Right renal cortex interstitium (tissue), 3 donors: ENCODE measurements around the gene SPTB. TPM values are rescaled to one million over a fixed set of nuclear protein-coding genes. Genes with fewer than 3 reads are reported as not detected.

Source experiments
- DNase-seq, 3 donors: peaks; one replicate each; pipeline ENCODE4 v3.0.0-alpha.2; 2013; ENCODE audit warnings: low read depth in 3 of 3, low spot score in 2 of 3
- polyA plus RNA-seq, 3 donors: library from polyadenylated mRNA; unstranded; fragments of 120-200 nt; gene quantifications; one replicate each; pipeline ENCODE4 v1.2.1, GENCODE V29; 2013; ENCODE audit not compliant: insufficient read length in 3 of 3

SPTB gene
- polyA plus RNA-seq, 3 donors: 11.0 to 13.2 (median 12.6) TPM

DNA sequence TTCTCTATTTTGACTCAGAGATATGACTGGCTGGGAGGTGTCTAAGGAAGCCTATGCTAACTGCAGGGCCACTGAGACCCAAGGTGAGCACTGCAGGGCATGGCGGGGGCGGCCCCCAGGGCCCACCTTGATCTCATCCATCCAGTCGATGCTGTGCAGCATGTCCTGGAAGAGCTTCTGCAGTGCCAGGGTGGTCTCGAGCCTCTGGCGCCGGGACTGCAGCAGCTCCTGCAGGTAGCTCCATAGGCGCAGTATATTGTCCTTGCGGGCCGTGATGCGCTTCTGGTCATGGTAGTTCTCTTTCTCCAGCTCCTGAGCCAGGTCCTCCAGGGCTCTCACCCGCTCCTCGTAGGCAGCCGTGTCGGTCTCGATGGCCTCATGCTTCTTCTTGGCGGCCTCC, 84.5 kb downstream of the SPTB start:
- DNase-seq: no peak

DNA sequence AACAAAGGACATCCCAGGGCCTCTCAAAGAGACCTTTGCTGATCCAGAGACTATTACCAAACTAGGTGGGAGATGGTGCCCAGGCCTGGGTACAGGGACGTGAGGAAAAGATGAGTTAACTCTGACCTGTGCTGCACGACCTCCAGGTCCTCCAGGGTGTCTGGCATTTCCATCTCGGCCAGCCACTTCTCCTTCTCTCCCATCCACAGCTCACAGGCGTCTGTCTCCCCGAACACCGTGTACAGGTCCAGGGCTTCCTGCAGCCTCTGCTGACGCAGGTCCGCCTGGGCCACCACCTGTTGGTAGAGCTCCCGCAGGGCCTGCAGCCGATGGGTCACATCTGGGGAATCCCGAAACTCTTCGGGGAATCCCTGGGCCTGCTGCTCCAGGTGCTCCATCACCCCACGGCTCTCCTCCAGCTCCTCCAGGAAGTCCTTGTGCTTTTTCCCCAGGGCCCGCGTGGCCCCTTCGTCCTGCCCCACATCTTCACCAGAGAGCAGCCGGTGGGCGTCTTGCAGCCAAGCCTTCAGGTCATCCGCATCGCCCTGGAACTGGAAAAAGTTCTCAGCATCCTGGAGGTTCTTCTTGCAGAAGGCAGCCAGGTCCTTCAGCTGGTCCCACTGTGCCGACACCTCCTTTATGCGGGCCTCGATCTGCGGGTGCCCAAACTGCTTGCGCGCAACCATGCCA, 86.7 kb downstream of the SPTB start:
- DNase-seq: no peak

DNA sequence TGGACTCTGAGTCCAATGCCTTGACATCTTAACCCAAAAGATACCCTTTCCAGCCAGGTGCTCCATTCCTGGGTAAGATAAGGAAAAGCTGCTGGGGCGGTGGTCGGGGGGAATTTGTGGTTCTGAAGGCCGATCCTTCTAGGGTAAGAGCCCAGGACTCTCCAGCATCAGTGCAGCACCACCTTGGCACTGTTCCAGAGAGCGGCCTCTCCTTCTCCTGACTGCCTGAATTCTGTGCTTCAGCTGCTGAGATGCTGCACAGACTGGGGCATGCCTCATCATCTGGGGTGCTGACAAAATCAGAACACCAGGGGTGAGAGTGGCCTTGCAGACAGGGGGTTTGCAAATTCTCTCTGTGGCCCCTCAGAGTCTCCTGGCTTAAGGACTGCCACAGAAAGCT, 87.5 kb downstream of the SPTB start:
- DNase-seq: no peak

DNA sequence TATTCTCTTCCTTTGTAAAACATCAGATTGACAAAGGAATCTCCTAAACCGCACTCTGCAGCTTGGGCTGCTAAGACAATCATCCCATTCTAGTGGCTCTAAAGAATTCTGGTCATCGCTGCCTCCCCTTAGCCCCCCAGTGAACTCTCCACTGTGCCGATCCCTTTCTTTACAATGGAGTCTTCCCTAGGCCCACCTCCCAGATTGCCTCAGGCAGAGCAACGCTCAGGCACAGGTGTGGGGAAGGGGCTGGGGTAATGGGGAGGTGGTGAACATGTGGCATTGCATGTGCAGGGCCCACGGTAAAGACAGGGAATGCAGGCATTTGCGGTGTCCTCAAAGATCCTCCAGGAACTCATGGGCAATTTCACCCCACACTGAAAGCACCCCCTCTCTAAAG, 89.2 kb downstream of the SPTB start:
- no peak for DNase-seq

DNA sequence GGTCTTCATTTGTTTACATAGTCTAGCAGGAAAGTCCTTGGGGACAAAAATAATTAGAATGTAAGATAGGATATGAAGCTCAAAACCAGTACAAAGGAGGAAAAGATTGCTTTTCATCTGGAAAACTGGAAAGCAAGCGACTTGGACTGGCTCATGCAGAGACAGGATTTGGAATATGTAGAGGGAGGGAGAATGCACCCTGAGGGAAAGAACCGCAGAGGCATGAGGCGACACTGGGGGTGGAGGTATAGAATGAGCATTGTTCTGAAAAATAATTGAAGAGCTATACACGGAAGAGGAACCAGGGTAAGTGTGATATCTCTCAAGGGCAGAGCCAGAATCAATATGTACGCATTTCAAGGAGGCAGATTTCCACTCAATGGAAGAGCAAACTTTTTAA, 90.0 kb downstream of the SPTB start:
- DNase-seq: no peak

DNA sequence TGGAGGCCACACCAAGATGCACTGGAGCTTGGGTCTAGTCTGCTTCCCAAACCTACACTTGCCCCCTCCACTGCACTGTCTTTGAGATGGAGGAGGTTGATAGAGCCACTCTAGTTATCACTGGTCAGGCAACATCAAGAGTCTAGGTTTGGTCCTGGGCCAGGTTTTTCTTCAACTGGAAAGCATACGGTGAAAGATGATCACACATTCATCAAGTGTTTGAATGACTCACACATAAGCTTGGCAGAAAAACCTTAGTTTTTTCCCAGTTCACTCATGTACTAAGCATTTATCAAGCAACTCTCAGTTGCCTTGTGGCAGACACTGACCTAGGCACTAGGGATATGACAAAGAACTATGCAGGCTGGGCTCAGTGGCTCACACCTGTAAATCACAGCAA, 91.0 kb downstream of the SPTB start:
- DNase-seq: no peak

DNA sequence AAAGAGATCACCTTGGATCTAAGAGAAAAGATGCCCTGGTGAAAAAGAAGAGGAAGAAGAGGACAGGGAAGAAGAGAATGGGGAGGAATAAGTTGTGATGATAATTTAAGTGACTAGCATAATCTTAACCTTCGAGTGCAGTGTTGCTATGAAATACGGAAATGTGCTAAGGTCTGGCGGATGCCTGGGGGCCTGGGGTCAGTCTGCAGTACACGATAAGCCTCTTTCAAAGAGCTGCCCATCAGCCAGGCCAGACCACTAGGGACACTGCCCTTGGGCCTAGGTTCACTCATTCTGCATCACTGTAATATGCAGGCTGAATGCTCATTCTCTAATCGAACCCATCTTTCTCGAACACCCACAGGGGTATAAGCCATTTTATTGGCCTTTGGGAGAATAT, 92.1 kb downstream of the SPTB start:
- DNase-seq: no peak

DNA sequence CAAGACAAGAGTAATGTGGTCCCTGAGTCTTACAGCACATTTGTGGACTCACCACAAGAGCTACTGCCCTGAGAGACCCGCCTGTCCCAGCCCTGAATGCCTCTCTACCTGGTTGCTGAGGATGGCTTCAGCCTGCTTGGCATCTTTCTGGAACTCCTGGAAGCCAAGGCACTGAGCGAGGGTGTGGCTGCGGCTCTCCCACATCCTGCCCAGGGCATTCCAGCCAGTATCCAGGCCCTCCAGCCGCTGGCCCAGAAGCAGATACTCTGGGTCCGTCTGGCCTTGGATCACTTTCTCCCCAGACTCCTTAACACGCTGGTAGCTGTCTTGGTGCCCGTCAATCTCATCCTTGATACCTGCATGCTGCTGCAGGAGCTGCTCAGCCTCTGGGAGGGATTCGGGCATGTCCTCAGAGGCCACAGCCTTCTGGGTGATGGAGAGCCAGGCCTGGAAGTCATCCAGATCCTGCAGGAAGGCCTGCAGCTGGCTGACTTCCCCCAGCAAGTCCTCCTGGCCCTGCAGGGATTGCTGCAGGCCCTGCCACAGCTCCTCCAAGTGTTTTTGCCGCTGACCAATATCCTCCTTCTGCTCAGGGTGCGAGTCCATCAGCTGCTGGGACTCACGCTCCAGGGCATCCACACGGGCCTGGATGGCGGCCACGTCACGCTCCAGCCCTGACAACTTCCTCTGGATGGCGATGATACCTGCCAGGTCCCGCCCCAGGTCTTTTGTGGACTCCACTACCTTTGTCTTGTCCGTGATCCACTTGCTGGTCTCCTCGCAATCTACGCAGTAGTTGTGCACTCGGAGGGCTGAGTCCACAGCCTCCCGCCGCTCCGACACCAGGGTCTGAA, 93.2 kb downstream of the SPTB start:
- no peak for DNase-seq

DNA sequence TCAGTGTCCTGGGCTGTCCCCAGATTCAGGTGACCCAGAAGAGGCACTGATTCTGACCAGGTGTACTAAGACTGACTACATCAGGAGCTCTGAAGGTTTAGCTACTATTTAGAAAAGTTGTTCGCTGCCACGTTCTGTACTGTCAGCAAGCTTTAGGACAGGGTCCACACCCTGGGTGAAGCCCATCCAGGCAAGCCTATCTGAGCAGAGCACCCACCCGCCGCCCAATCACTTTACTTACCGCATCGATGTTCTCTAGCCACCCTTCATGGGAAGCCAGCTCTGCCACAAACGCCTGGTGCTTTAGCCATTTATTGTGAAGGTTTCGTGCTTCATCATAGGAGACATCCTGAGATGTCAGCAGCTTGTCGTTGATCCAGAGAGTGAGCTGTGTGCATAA, 95.7 kb downstream of the SPTB start:
- no peak for DNase-seq

DNA sequence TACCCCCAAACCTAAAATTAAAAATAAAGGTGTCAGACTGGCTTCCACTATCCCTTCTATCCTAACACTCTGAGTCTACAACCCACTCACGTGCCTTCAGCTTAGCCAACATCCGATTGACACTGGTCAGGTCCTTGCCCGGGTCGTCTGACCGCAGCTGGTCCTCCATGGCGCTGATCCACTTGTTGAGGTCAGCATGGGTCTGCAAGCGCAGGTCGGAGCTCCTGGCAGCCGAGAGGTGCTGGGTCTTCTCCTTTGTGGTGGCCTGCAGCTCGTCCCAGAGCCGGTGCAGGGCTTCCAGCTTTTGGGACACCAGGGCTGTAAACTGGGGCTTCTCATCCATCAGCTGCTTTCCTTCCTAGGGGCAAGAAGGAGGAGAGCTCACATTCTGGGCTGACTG, 97.5 kb downstream of the SPTB start:
- no peak for DNase-seq

DNA sequence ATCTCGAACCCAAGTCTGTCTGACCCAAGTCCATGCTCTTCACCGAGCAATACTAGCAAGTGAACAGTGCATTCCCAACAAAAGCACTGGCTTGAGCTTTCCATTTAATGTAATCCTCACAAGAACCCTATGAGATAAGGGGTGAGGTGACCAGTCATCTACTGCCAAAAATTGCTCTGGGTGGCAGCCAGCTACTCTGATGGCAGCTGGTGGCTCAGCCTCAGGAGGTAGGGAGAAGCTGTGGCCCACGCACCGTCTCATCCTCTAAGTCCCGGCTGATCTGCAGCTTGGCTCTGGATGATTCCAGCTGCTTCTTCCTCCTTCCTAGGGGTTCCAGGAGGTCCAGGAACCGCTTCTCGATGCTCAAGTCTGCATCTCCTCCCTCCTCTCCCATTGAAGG, 100.2 kb downstream of the SPTB start:
- no peak for DNase-seq

DNA sequence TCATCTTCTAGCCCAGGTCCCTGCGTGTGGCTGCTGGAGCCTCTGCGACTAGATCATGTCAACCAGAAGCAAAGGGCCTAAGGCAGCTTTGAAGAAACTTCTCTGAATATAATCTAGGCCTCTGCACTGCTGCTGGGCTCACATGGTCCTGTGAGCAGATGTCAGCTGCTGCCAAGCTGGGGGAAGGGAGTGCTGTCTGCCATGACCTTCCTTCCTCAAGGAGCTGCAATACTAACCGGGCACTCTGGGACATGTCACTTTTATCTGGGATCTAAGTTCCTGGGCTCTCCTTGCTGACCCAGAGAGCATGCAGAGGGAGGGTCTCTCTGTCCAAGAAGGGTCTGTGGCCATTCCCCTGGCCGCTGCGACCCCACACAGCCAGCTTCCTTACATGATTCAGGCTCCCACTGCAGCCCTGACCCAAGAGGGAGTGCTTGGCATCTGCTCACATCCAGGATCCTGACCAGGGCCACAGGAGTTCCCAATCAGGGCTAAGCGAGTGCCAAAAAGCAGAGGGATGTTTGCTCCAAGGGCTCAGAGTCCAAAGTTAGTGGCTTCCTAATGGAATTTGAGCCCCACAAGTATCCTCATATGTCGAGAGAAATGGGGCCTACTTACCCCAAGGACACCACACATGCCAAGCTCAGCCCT, 101.5 kb downstream of the SPTB start:
- DNase-seq: no peak

DNA sequence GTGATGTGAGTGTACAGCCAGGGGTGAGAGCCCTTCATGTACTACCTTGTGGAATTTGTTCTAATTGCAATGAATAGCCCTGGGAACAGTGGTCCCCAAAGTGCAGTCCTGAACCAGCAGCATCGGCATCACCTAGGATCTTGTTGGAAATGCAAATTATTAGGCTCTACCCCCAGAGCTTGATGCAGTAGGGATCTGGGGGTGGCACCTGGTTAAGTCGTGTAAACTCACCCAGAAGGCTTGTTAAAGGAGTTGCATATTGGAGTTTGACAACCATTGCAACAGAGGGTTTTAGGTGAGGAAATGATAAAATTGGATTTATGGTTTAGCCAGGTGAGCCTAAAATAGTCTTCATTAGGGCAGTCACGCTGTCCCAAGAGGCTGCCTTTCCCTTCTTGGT, 102.2 kb downstream of the SPTB start:
- DNase-seq: no peak

DNA sequence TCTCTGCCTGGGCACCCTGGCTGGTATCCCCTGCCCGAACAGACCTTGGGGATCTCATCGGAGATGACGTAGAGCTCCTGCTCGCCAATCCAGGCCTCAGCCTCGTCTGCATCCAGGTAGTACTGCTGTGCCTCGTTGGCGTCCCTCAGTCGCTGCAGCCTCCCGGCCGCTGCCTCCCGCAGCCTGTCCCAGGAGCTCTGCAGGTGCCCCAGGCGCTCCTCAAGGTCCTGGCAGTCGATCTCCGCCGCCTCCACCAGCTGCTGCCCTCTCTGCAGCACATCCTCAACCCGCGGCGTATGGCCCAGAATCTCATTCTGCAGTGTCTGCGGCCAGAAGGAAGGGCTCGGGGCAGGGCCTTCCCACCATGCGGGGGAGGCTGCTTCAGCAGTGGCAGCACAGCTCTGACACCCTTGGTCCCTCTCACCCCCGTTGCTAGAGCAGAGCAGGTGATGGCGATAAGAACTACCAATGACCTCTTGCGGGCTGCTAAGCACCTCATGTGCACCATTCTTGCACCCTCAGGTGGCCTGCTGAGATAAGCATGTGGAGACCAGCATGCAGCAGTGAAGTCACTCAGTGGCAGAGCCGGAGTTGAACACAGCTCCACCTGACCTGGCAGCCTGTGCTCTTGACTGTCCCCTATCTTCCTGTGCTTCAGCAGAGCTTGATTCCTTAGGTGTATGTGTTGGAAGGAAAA, 104.5 kb downstream of the SPTB start:
- DNase-seq: no peak

DNA sequence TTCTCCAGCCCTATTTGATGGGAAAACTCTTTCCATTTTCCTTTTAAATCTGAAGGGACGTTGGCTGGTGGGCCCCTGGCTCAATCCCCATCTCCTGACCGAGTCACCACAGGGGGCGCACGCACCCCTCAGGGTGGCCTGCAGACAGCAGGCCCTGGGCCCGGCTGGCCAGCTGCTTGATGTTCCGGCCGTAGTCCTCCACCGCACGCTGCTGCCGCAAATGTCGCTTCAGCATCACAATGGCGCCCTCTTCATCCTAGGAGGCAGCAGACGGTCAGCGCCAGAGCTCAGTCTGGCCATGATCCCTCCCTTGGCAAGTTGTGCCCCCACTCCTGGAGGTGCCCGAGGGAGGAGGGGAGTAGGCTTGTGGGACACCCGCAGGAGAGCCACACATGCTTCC, 105.4 kb downstream of the SPTB start:
- no peak for DNase-seq

DNA sequence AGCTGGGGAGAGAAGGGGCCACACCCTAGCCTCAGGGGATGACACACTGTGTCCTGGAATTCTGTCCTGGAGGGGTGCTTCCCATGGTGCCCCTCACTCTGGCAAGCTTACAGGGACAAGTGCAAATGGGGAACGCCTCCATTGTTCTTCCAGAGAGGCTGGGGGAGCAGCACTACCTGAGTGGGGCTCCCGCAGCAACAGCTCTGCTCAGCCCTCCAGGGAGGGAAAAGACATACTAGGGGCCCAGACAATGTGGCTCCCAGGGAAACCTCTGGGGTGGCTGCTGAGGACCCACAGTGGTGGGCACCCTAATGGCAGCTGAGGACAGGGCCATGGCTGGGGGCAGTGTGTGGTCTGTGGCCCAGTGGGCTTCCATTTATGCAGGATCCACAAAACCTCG, 106.1 kb downstream of the SPTB start:
- no peak for DNase-seq

DNA sequence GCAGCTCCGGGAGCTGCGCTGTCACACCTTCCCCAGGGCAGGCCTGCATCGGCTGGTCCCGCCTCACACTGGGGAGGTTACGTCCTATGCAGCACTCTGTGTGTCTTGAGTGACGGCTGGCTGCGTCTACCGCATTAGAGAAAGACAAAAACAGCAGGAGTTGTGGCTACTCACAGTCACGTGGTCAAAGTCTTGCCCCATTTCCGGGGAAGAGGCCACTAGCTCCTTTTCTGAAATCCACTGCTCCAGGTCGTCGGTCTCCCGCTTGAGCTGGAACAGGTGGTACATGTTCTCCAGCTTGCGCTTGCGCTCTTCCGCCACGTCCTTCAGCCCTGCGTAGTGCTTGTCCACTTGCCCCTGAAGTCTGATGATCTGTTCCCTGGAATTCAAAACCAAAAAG, 106.7 kb downstream of the SPTB start:
- no peak for DNase-seq

DNA sequence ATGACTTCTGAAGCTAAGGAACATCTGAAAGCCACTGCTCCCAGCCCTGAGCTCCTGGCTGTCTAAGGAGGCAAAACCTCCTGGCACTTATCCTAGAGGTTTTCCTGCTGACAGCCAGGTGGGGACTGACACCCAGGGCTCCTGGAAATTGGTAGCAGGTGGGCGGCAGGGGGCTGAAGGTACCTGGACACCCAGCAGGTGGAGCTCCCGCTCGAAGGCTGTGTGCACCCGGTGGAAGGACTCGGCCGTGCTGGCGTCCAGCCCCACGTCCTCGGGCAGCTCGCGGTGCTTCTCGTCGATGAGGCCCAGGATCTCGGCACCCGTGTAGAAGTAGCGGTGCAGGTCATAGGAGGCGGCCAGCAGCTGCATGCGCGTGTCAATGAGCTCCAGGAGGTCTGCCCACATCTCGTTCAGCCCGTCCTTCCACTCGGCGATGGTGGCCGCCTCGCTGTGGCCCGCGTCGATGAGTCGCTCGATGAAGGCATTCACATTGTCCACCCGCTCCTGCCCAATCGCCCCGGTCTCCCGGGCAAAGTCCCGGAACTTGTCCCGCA, 107.2 kb downstream of the SPTB start:
- no peak for DNase-seq

DNA sequence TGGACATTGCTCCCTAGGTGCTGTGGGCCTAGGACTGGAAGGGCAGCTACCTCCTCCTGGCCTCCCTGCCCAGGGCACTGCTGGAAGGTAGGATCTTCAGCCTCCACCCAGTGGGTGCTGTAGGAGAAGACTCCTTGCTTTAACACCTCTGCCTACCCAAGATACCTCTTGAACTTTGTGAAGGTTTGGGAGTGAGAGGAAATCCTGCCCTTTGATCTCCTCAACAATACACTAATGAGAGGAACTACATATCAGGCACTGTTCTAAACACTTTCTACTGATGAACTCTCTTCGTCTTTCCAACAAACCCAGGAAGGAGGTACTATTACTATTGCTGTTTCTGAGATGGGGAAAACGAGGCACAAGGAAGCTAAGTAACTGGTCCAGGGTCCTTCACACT, 108.5 kb downstream of the SPTB start:
- DNase-seq: no peak

DNA sequence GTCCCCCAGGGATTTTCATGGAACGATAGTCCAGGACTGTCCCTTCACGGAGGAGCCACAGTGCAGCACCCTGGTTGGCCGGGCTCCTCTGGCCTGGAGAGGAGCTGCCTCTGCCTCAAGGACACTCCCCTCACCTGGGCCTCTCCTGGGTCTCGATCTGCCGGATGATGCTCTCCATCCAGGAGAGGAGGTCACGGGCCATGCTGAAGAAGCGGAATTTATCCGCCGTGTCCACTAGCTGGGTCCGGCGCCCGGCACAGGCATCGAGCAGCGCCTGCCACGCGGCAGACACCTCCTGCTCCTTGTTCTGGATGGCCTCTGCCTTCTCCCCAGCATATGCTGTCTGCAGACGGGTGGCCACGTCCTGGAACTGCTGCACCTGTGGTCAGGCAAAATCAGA, 109.0 kb downstream of the SPTB start:
- no peak for DNase-seq
